HepG2 (cell line): ENCODE results near the gene MAN2C1. TPM values are rescaled to one million over a fixed set of nuclear protein-coding genes. Genes with fewer than 3 reads are reported as not detected.

Source experiments
- CENPX ChIP-seq: sonication (generic); formaldehyde crosslinking; IDR thresholded peaks from 2 replicates; pipeline ENCODE4 v1.9.0; 2021; ENCODE audit warnings: mild to moderate bottlenecking, missing genetic modification reagents, moderate library complexity
- FOXP4 ChIP-seq: sonication (generic); formaldehyde crosslinking; IDR thresholded peaks from 2 replicates; pipeline ENCODE4 v1.4.0; 2020; ENCODE audit warnings: missing genetic modification reagents
- HDAC2 ChIP-seq: sonication (generic); formaldehyde crosslinking; IDR thresholded peaks from 2 replicates; pipeline ENCODE4 v1.4.0; 2020; ENCODE audit warnings: missing genetic modification reagents
- HMG20B ChIP-seq: conservative IDR thresholded peaks from 2 replicates; pipeline ENCODE4 v1.6.1; 2016; ENCODE audit warnings: missing genetic modification reagents, missing compliant biosample characterization
- HMGXB4 ChIP-seq, 2 experiments: sonication (generic) in 1 of 2; formaldehyde crosslinking in 1 of 2; IDR thresholded peaks; 2 replicates each; pipeline versions ENCODE4 v1.4.0 to v1.6.1; 2018 to 2020; ENCODE audit warnings: missing genetic modification reagents in 2 of 2, borderline replicate concordance in 1 of 2, low read depth in 1 of 2, mild to moderate bottlenecking in 1 of 2, missing biosample characterization in 1 of 2
- HNF1A ChIP-seq, 2 experiments: sonication (generic) in 1 of 2; formaldehyde crosslinking in 1 of 2; IDR thresholded peaks; 2 replicates each; pipeline versions ENCODE4 v1.4.0 to v1.6.1; 2016 to 2020; ENCODE audit warnings: borderline replicate concordance in 1 of 2, low read depth in 1 of 2, mild to moderate bottlenecking in 1 of 2, missing genetic modification reagents in 1 of 2
- HNF4A ChIP-seq: sonication (generic); formaldehyde crosslinking; IDR thresholded peaks from 2 replicates; pipeline ENCODE4 v1.4.0; 2020; ENCODE audit warnings: missing genetic modification reagents
- HNRNPK ChIP-seq: fragments of 200-400 bp; formaldehyde crosslinking; IDR thresholded peaks from 2 replicates; pipeline ENCODE4 v1.6.1; 2018; ENCODE audit warnings: low read length, low read depth, moderate library complexity, mild to moderate bottlenecking; ENCODE audit not compliant: poor library complexity, severe bottlenecking
- RBAK ChIP-seq: sonication (generic); formaldehyde crosslinking; IDR thresholded peaks from 2 replicates; pipeline ENCODE4 v1.5.1; 2020; ENCODE audit warnings: mild to moderate bottlenecking, missing genetic modification reagents
- THAP11 ChIP-seq: IDR thresholded peaks from 2 replicates; pipeline ENCODE4 v1.6.1; 2016; ENCODE audit warnings: missing biosample characterization, missing genetic modification reagents
- ZBTB25 ChIP-seq: IDR thresholded peaks from 2 replicates; pipeline ENCODE4 v1.6.1; 2018; ENCODE audit warnings: missing genetic modification reagents
- ZBTB3 ChIP-seq: sonication (generic); formaldehyde crosslinking; IDR thresholded peaks from 2 replicates; pipeline ENCODE4 v1.4.0; 2020; ENCODE audit warnings: low read depth, mild to moderate bottlenecking, moderate library complexity, missing genetic modification reagents, borderline replicate concordance
- ZBTB42 ChIP-seq: sonication (generic); formaldehyde crosslinking; IDR thresholded peaks from 2 replicates; pipeline ENCODE4 v1.5.0; 2020; ENCODE audit warnings: mild to moderate bottlenecking, missing genetic modification reagents
- ZC3H4 ChIP-seq: sonication (generic); formaldehyde crosslinking; IDR thresholded peaks from 2 replicates; pipeline ENCODE4 v1.4.0; 2020; ENCODE audit warnings: missing genetic modification reagents, borderline replicate concordance
- ZNF232 ChIP-seq: sonication (generic); formaldehyde crosslinking; IDR thresholded peaks from 2 replicates; pipeline ENCODE4 v1.4.0; 2020; ENCODE audit warnings: missing genetic modification reagents, borderline replicate concordance
- ZNF558 ChIP-seq: sonication (generic); formaldehyde crosslinking; IDR thresholded peaks from 2 replicates; pipeline ENCODE4 v1.9.0; 2022; ENCODE audit warnings: mild to moderate bottlenecking, missing genetic modification reagents, borderline replicate concordance
- ZNF639 ChIP-seq: conservative IDR thresholded peaks from 2 replicates; pipeline ENCODE4 v1.6.1; 2018; ENCODE audit warnings: missing genetic modification reagents
- polyA plus RNA-seq, 8 experiments: library from polyadenylated mRNA; depleted of rRNA in 3 of 8; stranded (reverse) in 7 of 8; unstranded in 1 of 8; fragments of >200 nt; fragmentation: Illumina TruSeq in 4 of 8; extraction: Trizol in 4 of 8; gene quantifications; 2 replicates each; pipeline versions ENCODE4 v1.2.1 to v1.2.3, GENCODE V29; 2011 to 2016; ENCODE audit warnings: low read depth in 4 of 8, missing spikeins in 1 of 8, mixed read lengths in 1 of 8; ENCODE audit not compliant: insufficient read depth in 1 of 8
- total RNA-seq, 5 experiments: library from RNA; depleted of rRNA; stranded (reverse); fragments of >200 nt; fragmentation: Illumina TruSeq; extraction: Trizol; gene quantifications; 2 replicates each; pipeline ENCODE4 v1.2.3, GENCODE V29; 2016; ENCODE audit warnings: low read depth in 1 of 5

Gene MAN2C1
- total and polyA plus RNA-seq, 2 of the 13 experiments (the other 11 are each of a cell fraction or from before 2014, with no cell fraction given), result 62.6 to 71.0 TPM

GRCh38 chr15:75367913-75368688 lies at the start of gene MAN2C1 (continued):
- TF ChIP-seq HNF1A (IDR thresholded peaks at IDR 0.05; ENCODE audit: low read depth), result no peak
- no peak; the same call in 1 of the 2 replicates for TF ChIP-seq HNF1A (CRISPR knock-in tag; IDR thresholded peaks at IDR 0.05; ENCODE audit: borderline replicate concordance)
- TF ChIP-seq ZNF232 (CRISPR knock-in tag), result no peak
- TF ChIP-seq ZC3H4 (CRISPR knock-in tag), result peak; percentile 88
- TF ChIP-seq HMGXB4 (CRISPR knock-in tag; IDR thresholded peaks at IDR 0.05; ENCODE audit: borderline replicate concordance in 1 of 2, low read depth in 1 of 2), result peak; percentile 90 to 94
- peak; percentile 90 for TF ChIP-seq HNRNPK
- 0 out of 2 replicates have a peak, but pooled peaks have one; percentile 4 for TF ChIP-seq HNF4A (CRISPR knock-in tag)
- TF ChIP-seq RBAK (CRISPR knock-in tag), result no peak
- peak; percentile 90 for TF ChIP-seq ZBTB25 (CRISPR knock-in tag)
- TF ChIP-seq ZBTB3 (CRISPR knock-in tag), result peak; percentile 65; the same call in 1 of the 2 replicates
- peak; percentile 51; the same call in 1 of the 2 replicates for TF ChIP-seq HMG20B (CRISPR knock-in tag)
- TF ChIP-seq ZNF558 (CRISPR knock-in tag), result 0 out of 2 replicates have a peak, but pooled peaks have one; percentile 43
- no peak for TF ChIP-seq ZBTB42
- TF ChIP-seq FOXP4 (CRISPR knock-in tag), result peak; percentile 56
- no peak for TF ChIP-seq CENPX (CRISPR knock-in tag)
- TF ChIP-seq HDAC2 (CRISPR knock-in tag), result peak; percentile 74
- TF ChIP-seq THAP11 (CRISPR knock-in tag), result peak; percentile 90
- TF ChIP-seq ZNF639, result peak; percentile 87
